HG03196 (cell line): Measurements from ENCODE around the gene PEX3.
A peak's percentile ranks its signal among the peaks of the same experiment; 100 is the strongest.
"Not testable (repeated sequence)": the region's sequence is repeated elsewhere in the genome, so short reads cannot be mapped to it uniquely, and the experiment has no call there.

ENCODE experiments used
- ATAC-seq: cut with Tn5 transposase; IDR thresholded peaks from one replicate; pipeline ENCODE4 v1.9.1; 2021; ENCODE audit not compliant: unreplicated experiment

PEX3 gene

DNA sequence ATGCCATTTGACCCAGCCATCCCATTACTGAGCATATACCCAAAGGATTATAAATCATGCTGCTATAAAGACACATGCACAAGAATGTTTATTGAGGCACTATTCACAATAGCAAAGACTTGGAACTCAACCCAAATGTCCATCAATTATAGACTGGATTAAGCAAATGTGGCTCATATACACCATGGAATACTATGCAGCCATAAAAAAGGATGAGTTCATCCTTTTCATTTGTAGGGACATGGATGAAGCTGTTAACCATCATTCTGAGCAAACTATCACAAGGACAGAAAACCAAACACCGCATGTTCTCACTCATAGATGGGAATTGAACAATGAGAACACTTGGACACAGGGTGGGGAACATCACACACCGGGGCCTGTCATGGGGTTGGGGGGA is 2.7 kb upstream of the PEX3 start:
- ATAC-seq, result not testable (repeated sequence)

- no peak for ATAC-seq
Observed at GRCh38 chr6:143449082-143449713, 1.4 kb upstream of the PEX3 start.

DNA sequence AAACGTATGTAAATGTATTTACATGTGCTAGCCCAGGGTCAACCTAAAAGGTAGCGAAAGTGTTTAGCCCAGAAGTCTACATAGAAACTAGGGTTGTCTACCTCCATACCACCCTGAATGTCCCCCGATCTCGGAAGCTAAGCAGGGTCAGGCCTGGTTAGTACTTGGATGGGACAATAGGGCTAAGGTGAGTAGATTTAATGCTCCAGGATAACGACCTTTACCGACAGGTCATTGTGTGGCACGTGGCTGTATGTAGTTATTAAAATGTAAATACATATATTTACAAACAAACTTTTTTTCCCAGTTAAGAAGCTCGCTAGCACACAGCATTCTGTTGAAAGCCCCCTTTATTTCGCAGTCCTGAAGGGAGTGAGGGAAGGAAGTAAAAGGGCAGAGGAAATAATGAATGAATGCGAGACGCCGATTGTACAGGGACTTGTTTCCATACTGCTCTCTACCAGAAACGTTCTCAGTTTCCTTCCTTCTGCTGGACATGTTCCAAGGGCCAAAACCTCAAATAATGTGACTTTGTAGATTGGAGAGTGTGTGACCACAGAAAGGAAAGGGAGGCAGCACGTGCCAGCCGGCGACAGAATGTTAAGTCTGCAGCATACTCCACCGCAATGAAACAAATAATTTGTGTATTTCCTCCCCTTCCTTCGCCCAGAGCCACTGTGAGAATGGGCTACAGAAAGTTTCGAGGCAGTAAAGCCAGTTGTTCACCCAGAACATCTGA is 722 bp upstream of the PEX3 start:
- peak; percentile 21 for ATAC-seq

DNA sequence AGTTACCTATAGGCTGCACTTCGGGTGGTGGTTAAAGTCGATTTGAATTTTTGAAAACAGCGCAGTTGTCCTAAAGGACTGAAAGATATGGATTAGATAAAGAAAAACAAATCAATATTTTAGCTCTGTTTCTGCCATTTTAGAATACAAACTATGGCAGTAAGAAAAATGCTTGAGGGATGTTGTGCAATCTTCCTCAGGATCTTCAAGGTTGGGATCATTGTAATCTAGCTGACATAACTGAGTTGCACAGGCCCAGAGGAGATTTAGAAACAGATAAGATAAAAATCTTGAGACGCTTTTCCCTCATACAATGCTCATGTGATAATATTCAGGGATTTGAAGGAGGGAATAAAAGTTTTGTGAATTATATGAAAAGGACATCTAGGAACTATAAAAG is 926 bp downstream of the PEX3 start:
- ATAC-seq, result no peak

DNA sequence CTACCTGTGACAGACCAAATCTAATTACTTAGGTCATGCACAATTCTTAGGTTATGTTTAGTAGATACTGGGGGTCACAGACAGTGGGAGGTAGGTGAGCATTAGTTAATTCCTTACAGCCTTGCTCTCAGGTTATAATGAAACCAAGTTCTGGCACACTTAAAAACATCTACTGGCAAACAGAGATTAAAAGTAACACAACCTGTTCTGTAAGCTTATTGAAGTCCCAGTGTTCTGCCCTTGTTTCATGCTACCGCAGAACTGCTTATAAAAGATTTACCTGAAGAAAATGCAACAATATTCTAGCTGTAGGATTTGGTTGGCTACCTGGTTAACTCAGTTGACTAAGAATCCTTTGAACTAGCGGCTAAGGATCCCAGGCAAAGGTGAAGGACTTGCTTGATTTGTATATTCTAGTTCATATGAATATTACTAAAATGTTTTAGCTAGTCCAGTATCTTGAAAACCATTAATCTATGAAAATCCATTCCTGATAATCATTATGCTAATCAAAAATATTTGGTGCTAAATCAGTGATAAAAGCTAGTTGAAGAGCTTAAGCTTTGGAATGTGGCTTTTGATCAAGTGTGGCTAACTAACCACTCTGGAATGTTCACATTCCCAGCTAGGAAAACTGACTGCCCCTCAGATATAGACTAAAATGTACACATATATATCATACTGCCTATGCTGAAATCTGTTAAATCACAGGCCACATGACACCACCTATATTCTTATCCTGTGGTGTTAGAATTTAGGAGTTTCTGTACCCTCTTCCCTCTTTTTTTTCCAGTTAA is 7.2 kb downstream of the PEX3 start:
- ATAC-seq, result no peak

- no peak for ATAC-seq
Observed at GRCh38 chr6:143465546-143465945, 14.9 kb downstream of the PEX3 start.

GRCh38 chr6:143468026-143468425 is 17.4 kb downstream of the PEX3 start:
- no peak for ATAC-seq

- not testable (repeated sequence) for ATAC-seq
Observed at GRCh38 chr6:143468823-143469222, 18.2 kb downstream of the PEX3 start.

DNA sequence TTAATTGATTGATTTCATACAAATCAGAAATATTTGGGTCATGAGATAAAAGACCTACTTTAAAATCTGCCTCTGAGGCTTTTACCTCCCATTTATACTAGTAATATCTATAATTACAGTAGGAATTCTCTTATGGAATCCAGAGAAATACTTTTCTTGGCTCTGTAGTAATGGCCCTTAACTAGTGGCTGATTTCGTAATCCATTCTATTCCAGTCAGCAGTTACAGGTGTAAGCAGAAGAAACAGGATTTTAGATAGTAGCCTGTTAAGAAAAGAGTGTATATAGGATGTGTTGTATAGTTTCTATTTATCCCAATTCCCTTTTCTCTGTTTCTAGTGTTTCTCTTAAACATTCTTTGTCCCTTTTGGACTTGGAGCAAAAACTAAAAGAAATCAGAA is 21.2 kb downstream of the PEX3 start:
- ATAC-seq, result no peak

- no peak for ATAC-seq
Observed at GRCh38 chr6:143476545-143476944, 25.9 kb downstream of the PEX3 start.

GRCh38 chr6:143478479-143479062 is 28.0 kb downstream of the PEX3 start:
- no peak for ATAC-seq

GRCh38 chr6:143482593-143482992 is 32.0 kb downstream of the PEX3 start:
- no peak for ATAC-seq

DNA sequence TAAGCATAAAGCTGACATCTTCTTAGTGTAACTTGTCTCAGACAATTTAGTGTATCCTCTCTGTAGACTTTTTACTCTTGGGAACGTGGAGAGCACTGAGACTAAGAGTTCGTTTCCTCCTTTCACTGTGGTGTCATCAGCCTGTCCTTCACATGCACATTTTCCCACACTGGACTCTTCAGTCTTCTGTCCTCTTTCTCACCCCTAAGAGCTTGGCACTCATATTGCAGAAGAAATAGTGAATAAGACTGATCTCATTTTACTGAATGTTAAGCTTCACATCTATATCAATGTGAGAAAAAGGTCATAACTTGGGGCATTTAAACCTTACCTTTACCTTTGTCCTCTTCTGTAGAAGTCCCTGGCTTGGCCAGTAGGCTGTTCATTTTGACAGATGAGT is 35.4 kb downstream of the PEX3 start:
- ATAC-seq, result no peak

- no peak for ATAC-seq
Observed at GRCh38 chr6:143486752-143487151, 36.1 kb downstream of the PEX3 start.

DNA sequence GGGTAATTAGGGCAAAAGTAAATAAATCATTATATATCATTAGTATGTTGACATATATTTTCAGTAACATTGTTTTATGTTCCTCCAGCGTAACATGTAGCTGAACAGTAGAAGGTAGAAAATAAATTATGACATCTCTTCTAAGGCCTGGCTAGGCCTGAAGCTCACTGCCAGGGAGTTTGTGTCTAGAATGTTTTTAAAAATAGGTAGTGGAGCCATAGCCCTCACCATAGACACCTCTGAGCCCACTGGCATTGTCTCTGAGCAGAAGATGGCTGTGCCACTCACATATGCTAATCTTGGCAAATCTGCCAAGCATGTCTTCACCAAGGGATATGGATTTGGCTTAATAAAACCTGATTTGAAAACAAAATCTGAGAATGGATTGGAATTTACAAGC is 39.6 kb downstream of the PEX3 start:
- no peak for ATAC-seq

DNA sequence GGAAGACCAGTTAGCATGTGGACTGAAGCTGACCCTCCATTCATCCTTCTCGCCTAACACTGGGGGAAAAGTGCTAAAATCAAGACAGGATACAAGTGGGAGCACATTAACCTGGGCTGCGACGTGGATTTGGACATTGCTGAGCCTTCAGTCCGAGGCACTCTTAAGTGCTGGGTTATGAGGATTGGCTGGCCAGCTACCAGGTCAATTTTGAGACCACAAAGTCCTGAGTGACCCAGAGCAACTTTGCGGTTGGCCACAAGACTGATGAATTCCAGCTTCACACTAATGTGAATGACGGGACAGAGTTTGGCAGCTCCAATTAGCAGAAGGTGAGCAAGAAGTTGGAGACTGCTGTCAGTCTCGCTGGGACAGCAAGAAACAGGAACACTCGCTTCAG is 40.2 kb downstream of the PEX3 start:
- no peak for ATAC-seq

GRCh38 chr6:143496974-143497373 is 46.4 kb downstream of the PEX3 start:
- no peak for ATAC-seq

GRCh38 chr6:143498428-143498827 is 47.8 kb downstream of the PEX3 start:
- no peak for ATAC-seq

- ATAC-seq, result no peak
Observed at GRCh38 chr6:143501851-143502250, 51.2 kb downstream of the PEX3 start.

DNA sequence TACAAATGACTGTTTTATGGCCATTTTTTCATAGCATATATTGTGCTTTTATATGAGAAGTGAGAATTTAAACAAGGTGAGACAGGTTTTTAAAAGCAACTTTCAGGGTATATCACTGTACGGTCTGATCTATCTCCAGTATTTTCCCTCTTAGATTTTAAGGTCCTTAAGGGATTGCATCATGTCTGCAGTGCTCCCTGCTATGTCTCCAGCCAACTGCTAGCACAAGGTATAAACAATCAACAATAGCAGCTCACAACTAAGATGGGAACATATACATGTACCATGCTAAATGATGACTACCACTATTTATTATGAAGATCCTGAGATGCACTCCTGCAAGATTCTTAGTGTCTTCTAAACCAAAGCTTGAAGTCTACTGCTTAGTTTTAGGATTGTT is 53.8 kb downstream of the PEX3 start:
- ATAC-seq, result no peak

- no peak for ATAC-seq
Observed at GRCh38 chr6:143505111-143505510, 54.5 kb downstream of the PEX3 start.

GRCh38 chr6:143505537-143505936 is 54.9 kb downstream of the PEX3 start:
- no peak for ATAC-seq
